HG03457 (cell line): ENCODE results near the gene CDH13.

ENCODE experiments used
- ATAC-seq: cut with Tn5 transposase; IDR thresholded peaks from one replicate; pipeline ENCODE4 v1.9.1; 2021; ENCODE audit warnings: moderate number of reproducible peaks; ENCODE audit not compliant: unreplicated experiment

CDH13 gene

GRCh38 chr16:83390759-83391158, 764.0 kb downstream of the CDH13 start:
- no peak for ATAC-seq

- no peak for ATAC-seq
Observed at GRCh38 chr16:83392743-83393142, 766.0 kb downstream of the CDH13 start.

GRCh38 chr16:83393196-83393981, 766.6 kb downstream of the CDH13 start:
- no peak for ATAC-seq

GRCh38 chr16:83397601-83398291, 771.0 kb downstream of the CDH13 start:
- no peak for ATAC-seq

- ATAC-seq, result no peak
Observed at GRCh38 chr16:83400234-83400633, 773.5 kb downstream of the CDH13 start.

GRCh38 chr16:83402160-83402814, 775.5 kb downstream of the CDH13 start:
- ATAC-seq, result no peak

GRCh38 chr16:83402967-83403366, 776.2 kb downstream of the CDH13 start:
- no peak for ATAC-seq

GRCh38 chr16:83403761-83404160, 777.0 kb downstream of the CDH13 start:
- ATAC-seq, result no peak

- no peak for ATAC-seq
Observed at GRCh38 chr16:83404261-83404660, 777.5 kb downstream of the CDH13 start.

GRCh38 chr16:83407928-83408327, 781.2 kb downstream of the CDH13 start:
- no peak for ATAC-seq

GRCh38 chr16:83409347-83409746, 782.6 kb downstream of the CDH13 start:
- ATAC-seq, result no peak

- ATAC-seq, result no peak
Observed at GRCh38 chr16:83418565-83418964, 791.8 kb downstream of the CDH13 start.

- no peak for ATAC-seq
Observed at GRCh38 chr16:83420206-83420760, 793.5 kb downstream of the CDH13 start.

GRCh38 chr16:83433201-83433600, 806.4 kb downstream of the CDH13 start:
- ATAC-seq, result no peak

GRCh38 chr16:83437036-83437435, 810.3 kb downstream of the CDH13 start:
- ATAC-seq, result no peak

GRCh38 chr16:83438326-83438725, 811.6 kb downstream of the CDH13 start:
- ATAC-seq, result no peak

- ATAC-seq, result no peak
Observed at GRCh38 chr16:83439412-83439811, 812.6 kb downstream of the CDH13 start.

GRCh38 chr16:83441517-83441916, 814.7 kb downstream of the CDH13 start:
- no peak for ATAC-seq

GRCh38 chr16:83443972-83444371, 817.2 kb downstream of the CDH13 start:
- no peak for ATAC-seq

GRCh38 chr16:83447560-83447959, 820.8 kb downstream of the CDH13 start:
- no peak for ATAC-seq

GRCh38 chr16:83449861-83450260, 823.1 kb downstream of the CDH13 start:
- ATAC-seq, result no peak

- ATAC-seq, result no peak
Observed at GRCh38 chr16:83453977-83454376, 827.2 kb downstream of the CDH13 start.
